HepG2 (cell line): Measurements from ENCODE around the gene MYADML2. TPM values are rescaled to one million over a fixed set of nuclear protein-coding genes. Genes with fewer than 3 reads are reported as not detected.

Source experiments
- ARID5B ChIP-seq: IDR thresholded peaks from 2 replicates; pipeline ENCODE4 v1.4.0; 2020; ENCODE audit warnings: mild to moderate bottlenecking, missing genetic modification reagents
- BRD4 ChIP-seq: sonication (generic); formaldehyde crosslinking; IDR thresholded peaks from 2 replicates; pipeline ENCODE4 v1.4.0; 2020; ENCODE audit warnings: missing genetic modification reagents
- EHMT2 ChIP-seq: fragments of 200-600 bp; sonication (generic); IDR thresholded peaks from 2 replicates; pipeline ENCODE4 v1.7.0; 2017; ENCODE audit warnings: antibody characterized with exemption, low read depth, low read length, borderline replicate concordance
- ELF1 ChIP-seq: sonication (generic); formaldehyde crosslinking; IDR thresholded peaks from 2 replicates; pipeline ENCODE4 v1.4.0; 2020; ENCODE audit warnings: missing genetic modification reagents
- ERF ChIP-seq: IDR thresholded peaks from 2 replicates; pipeline ENCODE4 v1.6.1; 2018; ENCODE audit warnings: missing biosample characterization, missing genetic modification reagents
- FOXA3 ChIP-seq: IDR thresholded peaks from 2 replicates; pipeline ENCODE4 v1.6.1; 2016; ENCODE audit warnings: missing genetic modification reagents, missing compliant biosample characterization
- FOXK1 ChIP-seq: sonication (generic); formaldehyde crosslinking; IDR thresholded peaks from 2 replicates; pipeline ENCODE4 v1.4.0; 2020; ENCODE audit warnings: low read depth, missing genetic modification reagents, borderline replicate concordance
- FOXM1 ChIP-seq: sonication (generic); formaldehyde crosslinking; IDR thresholded peaks from 2 replicates; pipeline ENCODE4 v1.5.0; 2020; ENCODE audit warnings: missing genetic modification reagents
- IRF9 ChIP-seq: sonication (generic); formaldehyde crosslinking; IDR thresholded peaks from 2 replicates; pipeline ENCODE4 v1.8.0; 2022; ENCODE audit warnings: missing genetic modification reagents, mild to moderate bottlenecking, borderline replicate concordance
- MAFF ChIP-seq: IDR thresholded peaks from 2 replicates; pipeline ENCODE4 v1.6.1; 2011; ENCODE audit warnings: low read depth, low read length, improper control_type of control experiment
- MLXIP ChIP-seq: sonication (generic); formaldehyde crosslinking; IDR thresholded peaks from 2 replicates; pipeline ENCODE4 v1.9.0; 2021; ENCODE audit warnings: missing genetic modification reagents, borderline replicate concordance
- MTA1 ChIP-seq: sonication (generic); formaldehyde crosslinking; IDR thresholded peaks from 2 replicates; pipeline ENCODE4 v1.4.0; 2020; ENCODE audit warnings: missing genetic modification reagents, mild to moderate bottlenecking, borderline replicate concordance
- SOX13 ChIP-seq, 3 experiments: fragments of 450-650 bp in 1 of 3; sonication (generic) in 1 of 3; formaldehyde crosslinking in 1 of 3; IDR thresholded peaks in 2 of 3; conservative IDR thresholded peaks in 1 of 3; 2 replicates each; pipeline versions ENCODE4 v1.5.0 to v1.6.1; 2016 to 2020; ENCODE audit warnings: antibody characterized with exemption in 1 of 3, mild to moderate bottlenecking in 1 of 3, missing compliant biosample characterization in 1 of 3, missing genetic modification reagents in 1 of 3, moderate library complexity in 1 of 3
- XRCC5 ChIP-seq: fragments of 200-400 bp; formaldehyde crosslinking; optimal IDR thresholded peaks from 2 replicates; pipeline ENCODE3; 2017; ENCODE audit warnings: mild to moderate bottlenecking, low read length
- ZNF260 ChIP-seq: sonication (generic); formaldehyde crosslinking; IDR thresholded peaks from 2 replicates; pipeline ENCODE4 v1.4.0; 2020; ENCODE audit warnings: missing genetic modification reagents, low read depth, mild to moderate bottlenecking, borderline replicate concordance
- ZNF431 ChIP-seq: sonication (generic); formaldehyde crosslinking; IDR thresholded peaks from 2 replicates; pipeline ENCODE4 v1.9.0; 2022; ENCODE audit warnings: missing genetic modification reagents, low read depth, mild to moderate bottlenecking, borderline replicate concordance
- ZNF468 ChIP-seq: sonication (generic); formaldehyde crosslinking; IDR thresholded peaks from 2 replicates; pipeline ENCODE4 v1.8.0; 2022; ENCODE audit warnings: mild to moderate bottlenecking, moderate library complexity, missing genetic modification reagents
- ZNF577 ChIP-seq: sonication (generic); formaldehyde crosslinking; IDR thresholded peaks from 2 replicates; pipeline ENCODE4 v1.4.0; 2020; ENCODE audit warnings: mild to moderate bottlenecking, low read depth, missing genetic modification reagents, borderline replicate concordance
- ZNF740 ChIP-seq: sonication (generic); formaldehyde crosslinking; IDR thresholded peaks from 2 replicates; pipeline ENCODE4 v1.4.0; 2020; ENCODE audit warnings: missing genetic modification reagents
- ZNF792 ChIP-seq: IDR thresholded peaks from 2 replicates; pipeline ENCODE4 v1.6.1; 2016
- polyA plus RNA-seq, 8 experiments: library from polyadenylated mRNA; depleted of rRNA in 3 of 8; stranded (reverse) in 7 of 8; unstranded in 1 of 8; fragments of >200 nt; fragmentation: Illumina TruSeq in 4 of 8; extraction: Trizol in 4 of 8; gene quantifications; 2 replicates each; pipeline versions ENCODE4 v1.2.1 to v1.2.3, GENCODE V29; 2011 to 2016; ENCODE audit warnings: low read depth in 4 of 8, missing spikeins in 1 of 8, mixed read lengths in 1 of 8; ENCODE audit not compliant: insufficient read depth in 1 of 8
- total RNA-seq, 5 experiments: library from RNA; depleted of rRNA; stranded (reverse); fragments of >200 nt; fragmentation: Illumina TruSeq; extraction: Trizol; gene quantifications; 2 replicates each; pipeline ENCODE4 v1.2.3, GENCODE V29; 2016; ENCODE audit warnings: low read depth in 1 of 5

MYADML2 gene
- total and polyA plus RNA-seq, 2 of the 13 experiments (the other 11 are each of a cell fraction or from before 2014, with no cell fraction given) = not detected

GRCh38 chr17:81964081-81964849, 17.2 kb upstream of the MYADML2 start (continued):
- no peak for TF ChIP-seq ZNF431 (CRISPR knock-in tag)
- TF ChIP-seq SOX13 (IDR thresholded peaks at IDR 0.05) = no peak
- TF ChIP-seq SOX13 (CRISPR knock-in tag; conservative IDR thresholded peaks at IDR 0.05 in 1 of 2, IDR thresholded peaks at IDR 0.05 in 1 of 2) = peak in 1 of 2 experiments; percentile 45; a peak in 1 of 4 replicates
- no peak for TF ChIP-seq ZNF468 (CRISPR knock-in tag)
- TF ChIP-seq ZNF740 (CRISPR knock-in tag) = no peak
- no peak for TF ChIP-seq EHMT2
- TF ChIP-seq BRD4 = no peak
- no peak for TF ChIP-seq FOXM1 (CRISPR knock-in tag)
- TF ChIP-seq ZNF577 (CRISPR knock-in tag) = no peak
- TF ChIP-seq MAFF = no peak
- TF ChIP-seq ELF1 = no peak
- 0 out of 2 replicates have a peak, but pooled peaks have one; percentile 33 for TF ChIP-seq MTA1 (CRISPR knock-in tag)
- TF ChIP-seq ZNF260 = no peak
- TF ChIP-seq ZNF792 (CRISPR knock-in tag) = peak; percentile 68; the same call in 1 of the 2 replicates
- TF ChIP-seq XRCC5 = no peak
- peak; percentile 47; the same call in 1 of the 2 replicates for TF ChIP-seq ERF (CRISPR knock-in tag)
- TF ChIP-seq FOXA3 (CRISPR knock-in tag) = peak; percentile 76
- no peak for TF ChIP-seq FOXK1
- no peak for TF ChIP-seq MLXIP (CRISPR knock-in tag)
- no peak for TF ChIP-seq IRF9
- peak; percentile 57; the same call in 1 of the 2 replicates for TF ChIP-seq ARID5B (CRISPR knock-in tag)
